HG03175 (cell line): ENCODE measurements around the gene ROBO1.
"Not testable (repeated sequence)": the region's sequence is repeated elsewhere in the genome, so short reads cannot be mapped to it uniquely, and the experiment has no call there.

Experiments used
- ATAC-seq: cut with Tn5 transposase; IDR thresholded peaks from one replicate; pipeline ENCODE4 v1.9.1; 2021; ENCODE audit warnings: mild to moderate bottlenecking, moderate library complexity; ENCODE audit not compliant: unreplicated experiment

The ROBO1 gene

GRCh38 chr3:78725703-78726246, 1042.0 kb downstream of the ROBO1 start:
- no peak for ATAC-seq

- no peak for ATAC-seq
Measured at GRCh38 chr3:78724859-78725258, 1042.9 kb downstream of the ROBO1 start.

GRCh38 chr3:78724364-78724763, 1043.4 kb downstream of the ROBO1 start:
- ATAC-seq = not testable (repeated sequence)

GRCh38 chr3:78721771-78722543, 1045.8 kb downstream of the ROBO1 start:
- no peak for ATAC-seq

GRCh38 chr3:78718707-78719106, 1049.1 kb downstream of the ROBO1 start:
- no peak for ATAC-seq

GRCh38 chr3:78717041-78717440, 1050.8 kb downstream of the ROBO1 start:
- no peak for ATAC-seq

GRCh38 chr3:78712941-78713340, 1054.9 kb downstream of the ROBO1 start:
- ATAC-seq = no peak

GRCh38 chr3:78712270-78712669, 1055.5 kb downstream of the ROBO1 start:
- ATAC-seq = no peak

- ATAC-seq = no peak
Measured at GRCh38 chr3:78708565-78709073, 1059.2 kb downstream of the ROBO1 start.

- ATAC-seq = no peak
Measured at GRCh38 chr3:78707609-78708008, 1060.2 kb downstream of the ROBO1 start.

- no peak for ATAC-seq
Measured at GRCh38 chr3:78706906-78707523, 1060.8 kb downstream of the ROBO1 start.

GRCh38 chr3:78703944-78704343, 1063.9 kb downstream of the ROBO1 start:
- ATAC-seq = no peak

GRCh38 chr3:78701537-78701936, 1066.3 kb downstream of the ROBO1 start:
- no peak for ATAC-seq

GRCh38 chr3:78698431-78698830, 1069.4 kb downstream of the ROBO1 start:
- no peak for ATAC-seq

- ATAC-seq = no peak
Measured at GRCh38 chr3:78697426-78697825, 1070.4 kb downstream of the ROBO1 start.

GRCh38 chr3:78690766-78691165, 1077.0 kb downstream of the ROBO1 start:
- ATAC-seq = no peak

- ATAC-seq = no peak
Measured at GRCh38 chr3:78689378-78689777, 1078.4 kb downstream of the ROBO1 start.

GRCh38 chr3:78687520-78687919, 1080.3 kb downstream of the ROBO1 start:
- ATAC-seq = no peak

- ATAC-seq = no peak
Measured at GRCh38 chr3:78683284-78683683, 1084.5 kb downstream of the ROBO1 start.

- ATAC-seq = not testable (repeated sequence)
Measured at GRCh38 chr3:78675119-78675805, 1092.5 kb downstream of the ROBO1 start.

GRCh38 chr3:78670746-78671145, 1097.1 kb downstream of the ROBO1 start:
- no peak for ATAC-seq
